Epithelial cell of proximal tubule (primary cell): ENCODE results near the gene CORO1C. TPM values are rescaled to one million over a fixed set of nuclear protein-coding genes. Genes with fewer than 3 reads are reported as not detected.

Source experiments
- DNase-seq: peaks from one replicate; pipeline ENCODE4 v3.0.0-alpha.2; 2011; ENCODE audit warnings: low read depth
- H3K4me3 ChIP-seq: 2 replicates; pipeline ENCODE4 v1.5.1; 2011; ENCODE audit warnings: low read depth, mild to moderate bottlenecking, low read length
- CTCF ChIP-seq: conservative IDR thresholded peaks from 2 replicates; pipeline ENCODE4 v1.5.1; 2012; ENCODE audit warnings: low read depth, mild to moderate bottlenecking, low read length
- total RNA-seq: library from RNA; depleted of rRNA; stranded (reverse); fragments of >200 nt; gene quantifications from 2 replicates; pipeline ENCODE4 v1.2.3, GENCODE V29; 2015

The CORO1C gene
- total RNA-seq, 1 donor from 2014 or later: 157 TPM

GRCh38 chr12:108596854-108597558 is 134.3 kb downstream of the CORO1C start:
- no peak for DNase-seq
- no peak overlapping the region for H3K4me3 ChIP-seq
- TF ChIP-seq CTCF: no peak

GRCh38 chr12:108595711-108596647 is 135.3 kb downstream of the CORO1C start:
- H3K4me3 ChIP-seq: no peak overlapping the region
- no peak for TF ChIP-seq CTCF
- DNase-seq: no peak

Other genes starting within 250 kb of the CORO1C start
- 3.2 and 3.3 TPM in 2 replicates for gene FICD, start 216.2 kb downstream of the CORO1C start, total RNA-seq
- 43.4 and 68.0 TPM in 2 replicates for gene SART3, start 170.3 kb downstream of the CORO1C start, total RNA-seq
- 87.5 and 128 TPM in 2 replicates for gene ISCU, start 168.9 kb downstream of the CORO1C start, total RNA-seq
- 0.06 TPM in 1 of 2 replicates, not detected in the other for gene TMEM119, start 133.4 kb downstream of the CORO1C start, total RNA-seq
- 0.46 and 1.0 TPM in 2 replicates for gene SELPLG, start 97.6 kb downstream of the CORO1C start, total RNA-seq
- 12.0 and 16.0 TPM in 2 replicates for gene SSH1, start 126.1 kb upstream of the CORO1C start, total RNA-seq
- not detected in 2 replicates for gene DAO, start 148.6 kb upstream of the CORO1C start, total RNA-seq